Large intestine (tissue), 3 donors: Measurements from ENCODE around the gene ADARB2. TPM values are rescaled to one million over a fixed set of nuclear protein-coding genes. Genes with fewer than 3 reads are reported as not detected.

Experiments used
- DNase-seq, 2 donors: peaks; one replicate each; pipeline versions ENCODE4 v3.0.0 to v3.0.0-alpha.2; 2013
- H3K27ac ChIP-seq: one replicate; pipeline ENCODE4 v1.5.1; 2013; ENCODE audit warnings: low read length
- H3K27me3 ChIP-seq: 2 replicates; pipeline ENCODE4 v1.6.1; 2013; ENCODE audit warnings: low read length; ENCODE audit not compliant: control insufficient read depth, insufficient read depth
- H3K36me3 ChIP-seq: 2 replicates; pipeline ENCODE4 v1.6.1; 2013; ENCODE audit warnings: low read length; ENCODE audit not compliant: control insufficient read depth, insufficient read depth
- H3K4me1 ChIP-seq: one replicate; pipeline ENCODE4 v1.6.1; 2013; ENCODE audit warnings: low read length; ENCODE audit not compliant: control insufficient read depth, insufficient read depth
- H3K4me3 ChIP-seq: one replicate; pipeline ENCODE4 v1.5.1; 2013; ENCODE audit warnings: low read length
- H3K9me3 ChIP-seq: one replicate; pipeline ENCODE4 v1.6.1; 2013; ENCODE audit warnings: mild to moderate bottlenecking, low read depth, low read length, moderate library complexity; ENCODE audit not compliant: control insufficient read depth
- WGBS: methylation state at CpG from one replicate; pipeline ENCODE4 v1.1.5; 2013; ENCODE audit warnings: low lambda C conversion rate; ENCODE audit not compliant: insufficient coverage; 5-methylcytosine and 5-hydroxymethylcytosine counted together
- polyA plus RNA-seq: library from polyadenylated mRNA; unstranded; fragments of 120-200 nt; gene quantifications from one replicate; pipeline ENCODE4 v1.2.1, GENCODE V29; 2013

The ADARB2 gene
- polyA plus RNA-seq, 1 donor: 0.52 TPM

GRCh38 chr10:1132584-1132983 is 604.7 kb downstream of the ADARB2 start:
- no CpG with 5 or more reads among the region's 10 CpGs for WGBS

GRCh38 chr10:1130995-1131790 is 606.1 kb downstream of the ADARB2 start:
- WGBS: no CpG with 5 or more reads among the region's 12 CpGs
- peaks cover 46% of the 10 kb centered on the region for H3K36me3 ChIP-seq

More at GRCh38 chr10:1132584-1132983, 604.7 kb downstream of the ADARB2 start:
- no peaks in the 10 kb centered on the region for H3K4me1 ChIP-seq
- peaks cover 37% of the 10 kb centered on the region for H3K36me3 ChIP-seq
- H3K9me3 ChIP-seq: peaks cover 1% of the 10 kb centered on the region
- no peak overlapping the region for H3K27ac ChIP-seq
- H3K4me3 ChIP-seq: no peak overlapping the region
- no peak for DNase-seq
- no peaks in the 10 kb centered on the region for H3K27me3 ChIP-seq

GRCh38 chr10:1130226-1130625 is 607.1 kb downstream of the ADARB2 start:
- no peak for DNase-seq

More at GRCh38 chr10:1130995-1131790, 606.1 kb downstream of the ADARB2 start:
- Histone ChIP-seq H3K27ac (no peak overlapping the region), H3K4me3 (no peak overlapping the region), H3K9me3 (no peaks in the 10 kb centered on the region), H3K4me1 (no peaks in the 10 kb centered on the region), H3K27me3 (no peaks in the 10 kb centered on the region)
- DNase-seq: no peak

GRCh38 chr10:1128649-1129048 is 608.7 kb downstream of the ADARB2 start:
- Histone ChIP-seq H3K4me3 (no peak overlapping the region), H3K4me1 (no peaks in the 10 kb centered on the region), H3K27ac (no peak overlapping the region), H3K27me3 (no peaks in the 10 kb centered on the region), H3K9me3 (no peaks in the 10 kb centered on the region), H3K36me3 (peaks cover 69% of the 10 kb centered on the region)
- DNase-seq: no peak
- no CpG with 5 or more reads among the region's 21 CpGs for WGBS

More at GRCh38 chr10:1130226-1130625, 607.1 kb downstream of the ADARB2 start:
- Histone ChIP-seq H3K9me3 (no peaks in the 10 kb centered on the region), H3K36me3 (peaks cover 54% of the 10 kb centered on the region), H3K4me1 (no peaks in the 10 kb centered on the region), H3K4me3 (no peak overlapping the region), H3K27me3 (no peaks in the 10 kb centered on the region), H3K27ac (no peak overlapping the region)
- WGBS: no CpG with 5 or more reads among the region's 10 CpGs

- Histone ChIP-seq H3K36me3 (peaks cover 74% of the 10 kb centered on the region), H3K27me3 (no peaks in the 10 kb centered on the region), H3K4me1 (no peaks in the 10 kb centered on the region), H3K27ac (no peak overlapping the region), H3K9me3 (no peaks in the 10 kb centered on the region), H3K4me3 (no peak overlapping the region)
- DNase-seq: no peak
- WGBS: no CpG with 5 or more reads among the region's 2 CpGs
Observed at GRCh38 chr10:1128115-1128514, 609.2 kb downstream of the ADARB2 start.

- Histone ChIP-seq H3K27me3 (no peaks in the 10 kb centered on the region), H3K4me1 (no peaks in the 10 kb centered on the region), H3K4me3 (no peak overlapping the region), H3K36me3 (peaks cover 76% of the 10 kb centered on the region), H3K9me3 (no peaks in the 10 kb centered on the region), H3K27ac (no peak overlapping the region)
- no peak for DNase-seq
- no CpG with 5 or more reads among the region's 15 CpGs for WGBS
Observed at GRCh38 chr10:1127629-1128028, 609.7 kb downstream of the ADARB2 start.
